NCI-H1048 (cell line): ENCODE results near the gene CPN2.

Experiments used
- DNase-seq: peaks from one replicate; lab custom pipeline; 2025; lab: John Stamatoyannopoulos, UW

The CPN2 gene

DNA sequence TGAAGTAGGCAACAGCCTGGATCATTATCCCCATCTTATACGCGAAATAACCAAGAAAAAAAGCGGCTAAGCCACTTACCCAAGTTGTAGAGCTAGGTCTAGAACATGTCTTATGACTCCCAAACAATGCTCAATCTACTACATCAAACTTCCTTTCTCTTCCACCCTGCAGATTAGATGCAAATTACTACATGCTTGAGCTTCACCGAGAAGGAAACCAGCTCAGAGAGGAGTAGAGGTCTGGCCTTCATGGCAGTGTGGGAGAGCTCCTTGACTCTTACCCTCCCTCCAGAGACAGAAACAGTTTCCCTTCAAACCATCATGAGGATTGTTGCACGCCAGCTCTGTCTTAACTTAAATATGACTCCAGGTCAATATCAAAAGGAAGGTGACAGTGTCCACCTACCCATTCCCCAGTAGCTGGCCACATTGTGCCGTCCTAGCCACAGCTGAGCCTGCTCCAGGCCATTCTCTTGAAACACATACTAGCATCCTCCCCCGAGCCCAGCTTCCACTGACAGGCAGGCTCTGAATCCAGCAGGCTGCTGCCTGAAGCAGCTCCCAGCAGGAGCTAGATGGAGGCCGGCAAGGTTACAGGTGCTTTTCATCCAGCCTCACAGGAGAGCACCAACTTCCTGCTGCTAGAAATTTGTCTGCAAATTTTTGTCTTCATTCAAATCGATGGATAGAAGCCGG lies 56.8 kb downstream of the CPN2 start:
- DNase-seq: no peak

DNA sequence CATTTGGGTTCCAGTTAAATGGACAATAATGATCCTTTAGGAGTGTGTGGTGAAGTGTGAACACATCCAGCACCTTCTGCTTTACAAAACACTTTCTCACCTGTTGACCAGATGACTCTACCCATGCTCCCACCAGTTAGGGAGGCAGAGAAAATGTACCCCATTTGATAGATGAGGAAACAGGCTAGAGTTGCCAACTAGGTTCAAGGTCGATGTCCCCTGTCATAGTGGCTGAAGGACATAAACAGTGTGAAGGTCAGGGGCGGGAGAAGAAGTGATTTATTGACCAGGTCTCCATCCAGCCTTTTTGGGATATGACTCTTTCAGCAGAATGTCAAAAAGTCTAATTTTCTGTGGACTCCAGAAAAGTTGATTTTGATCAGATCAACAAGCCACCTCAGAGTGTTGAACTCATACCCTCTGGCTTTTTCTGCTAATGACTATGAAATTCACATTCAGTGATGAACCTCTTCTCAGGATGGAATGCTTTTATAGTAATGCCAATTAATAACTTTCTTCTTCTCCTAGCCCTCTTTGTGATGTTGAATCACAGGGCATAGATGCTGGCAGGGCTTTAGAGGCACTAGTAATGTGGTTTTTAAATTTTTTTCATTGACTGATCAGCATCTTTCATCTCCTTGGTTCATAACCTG lies 57.5 kb downstream of the CPN2 start:
- DNase-seq: no peak

- no peak for DNase-seq
These were observed 58.8 kb downstream of the CPN2 start for GRCh38 chr3:194292331-194292730.
